NT2/D1 (cell line): ENCODE data around the gene CCDC177.

Source experiments
- SUZ12 ChIP-seq: IDR thresholded peaks from 2 replicates; pipeline ENCODE4 v1.6.1; 2011; ENCODE audit not compliant: insufficient read length, insufficient read depth; ENCODE audit errors: extremely low read depth
- YY1 ChIP-seq: IDR thresholded peaks from 2 replicates; pipeline ENCODE4 v1.6.1; 2011; ENCODE audit not compliant: insufficient read length, insufficient read depth
- ZNF274 ChIP-seq: IDR thresholded peaks from 2 replicates; pipeline ENCODE4 v1.6.1; 2011; ENCODE audit warnings: mild to moderate bottlenecking, low read depth, low read length

DNA sequence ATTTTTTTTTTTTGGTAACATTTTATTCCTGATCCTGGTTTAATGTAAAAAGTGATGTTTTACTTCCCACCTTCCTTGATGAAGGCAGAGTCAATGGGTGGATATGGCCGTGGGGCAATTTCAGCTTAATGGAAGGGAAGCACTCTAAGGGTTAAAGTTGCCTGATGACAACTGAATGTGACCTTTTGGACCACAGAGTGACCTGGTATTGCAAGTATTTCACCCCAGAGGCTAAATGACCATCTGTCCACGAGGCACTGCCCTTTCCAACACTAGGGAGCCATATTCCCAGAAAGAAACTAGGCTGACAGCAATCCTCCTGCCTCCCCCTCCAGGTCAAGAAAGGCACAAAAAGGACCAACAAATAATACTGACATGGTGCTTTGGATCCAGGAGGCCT lies 4.8 kb downstream of the CCDC177 start:
- TF ChIP-seq YY1 (no peak), ZNF274 (no peak), SUZ12 (no peak)
